Amniotic stem cell (primary cell): ENCODE data around the gene GOLGA8B.
A peak's percentile ranks its signal among the peaks of the same experiment; 100 is the strongest.
"Not testable (repeated sequence)": the region's sequence is repeated elsewhere in the genome, so short reads cannot be mapped to it uniquely, and the experiment has no call there.

Experiments used
- DNase-seq: peaks from one replicate; lab custom pipeline; 2025; lab: John Stamatoyannopoulos, UW

The GOLGA8B gene, protein sequence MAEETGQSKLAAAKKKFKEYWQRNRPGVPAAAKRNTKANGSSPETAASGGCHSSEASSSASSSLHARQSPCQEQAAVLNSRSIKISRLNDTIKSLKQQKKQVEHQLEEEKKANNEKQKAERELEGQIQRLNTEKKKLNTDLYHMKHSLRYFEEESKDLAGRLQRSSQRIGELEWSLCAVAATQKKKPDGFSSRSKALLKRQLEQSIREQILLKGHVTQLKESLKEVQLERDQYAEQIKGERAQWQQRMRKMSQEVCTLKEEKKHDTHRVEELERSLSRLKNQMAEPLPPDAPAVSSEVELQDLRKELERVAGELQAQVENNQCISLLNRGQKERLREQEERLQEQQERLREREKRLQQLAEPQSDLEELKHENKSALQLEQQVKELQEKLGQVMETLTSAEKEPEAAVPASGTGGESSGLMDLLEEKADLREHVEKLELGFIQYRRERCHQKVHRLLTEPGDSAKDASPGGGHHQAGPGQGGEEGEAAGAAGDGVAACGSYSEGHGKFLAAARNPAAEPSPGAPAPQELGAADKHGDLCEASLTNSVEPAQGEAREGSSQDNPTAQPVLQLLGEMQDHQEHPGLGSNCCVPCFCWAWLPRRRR

DNA sequence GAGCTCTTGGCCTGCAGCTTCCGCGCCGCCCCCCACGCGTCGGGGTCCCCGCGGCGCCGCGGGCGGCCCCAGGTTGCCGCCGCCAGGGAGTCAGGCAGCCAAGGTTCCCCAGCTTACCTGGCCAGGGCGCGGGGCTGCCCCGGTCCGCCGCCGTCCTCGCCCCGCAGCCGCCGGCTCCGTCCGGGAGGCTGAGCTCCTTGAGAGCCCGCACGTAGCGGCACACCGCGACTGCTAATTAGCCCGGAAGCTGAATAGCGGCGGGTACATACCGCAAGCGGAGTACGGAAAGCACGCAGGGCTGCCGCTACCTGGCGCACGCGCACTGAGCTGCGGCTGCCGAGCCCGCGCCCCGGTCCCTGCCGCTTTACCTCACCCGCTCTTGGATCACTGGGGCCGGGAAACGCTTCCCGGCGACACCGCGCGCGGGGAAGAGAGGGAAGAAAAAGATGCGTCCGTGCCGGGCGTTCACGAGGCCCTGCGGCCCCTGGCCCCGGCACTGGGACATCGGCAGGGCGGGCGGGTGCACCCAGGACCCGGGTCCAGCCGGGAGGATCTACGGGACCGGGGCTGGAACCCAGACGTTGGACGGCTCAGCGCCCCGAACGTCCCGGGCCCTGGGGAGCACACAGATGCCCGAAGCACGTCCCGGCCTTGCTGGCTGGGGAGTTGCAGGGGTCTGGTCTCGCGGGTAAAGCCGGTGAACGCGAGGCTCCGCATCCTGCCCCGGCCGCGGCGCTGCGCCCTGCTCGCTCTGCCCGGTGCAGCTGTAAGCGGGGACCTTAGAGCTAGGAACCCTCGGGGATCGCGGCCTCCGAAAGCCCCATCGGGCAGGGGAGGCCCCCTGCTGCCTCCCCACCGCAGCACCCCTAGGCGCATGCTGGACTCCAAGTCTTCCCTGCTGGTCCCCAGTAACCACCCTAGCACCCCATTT is at the start of gene GOLGA8B:
TSS of gene GOLGA8B (minus strand) at position 253 of the 931 bp plus-strand sequence. CDS start 47,739 bp downstream, outside the sequence.
- DNase-seq, result no peak

DNA sequence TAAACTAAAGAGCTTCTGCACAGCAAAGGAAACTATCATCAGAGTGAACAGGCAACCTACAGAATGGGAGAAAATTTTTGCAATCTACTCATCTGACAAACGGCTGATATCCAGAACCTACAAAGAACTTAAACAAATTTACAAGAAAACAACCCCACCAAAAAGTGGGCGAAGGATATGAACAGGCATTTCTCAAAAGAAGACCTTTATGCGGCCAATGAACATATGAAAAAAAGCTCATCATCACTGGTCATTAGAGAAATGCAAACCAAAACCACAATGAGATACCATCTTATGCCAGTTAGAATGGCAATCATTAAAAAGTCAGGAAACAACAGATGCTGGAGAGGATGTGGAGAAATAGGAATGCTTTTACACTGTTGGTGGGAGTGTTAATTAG is 49.7 kb upstream of the GOLGA8B start:
- DNase-seq, result not testable (repeated sequence)

DNA sequence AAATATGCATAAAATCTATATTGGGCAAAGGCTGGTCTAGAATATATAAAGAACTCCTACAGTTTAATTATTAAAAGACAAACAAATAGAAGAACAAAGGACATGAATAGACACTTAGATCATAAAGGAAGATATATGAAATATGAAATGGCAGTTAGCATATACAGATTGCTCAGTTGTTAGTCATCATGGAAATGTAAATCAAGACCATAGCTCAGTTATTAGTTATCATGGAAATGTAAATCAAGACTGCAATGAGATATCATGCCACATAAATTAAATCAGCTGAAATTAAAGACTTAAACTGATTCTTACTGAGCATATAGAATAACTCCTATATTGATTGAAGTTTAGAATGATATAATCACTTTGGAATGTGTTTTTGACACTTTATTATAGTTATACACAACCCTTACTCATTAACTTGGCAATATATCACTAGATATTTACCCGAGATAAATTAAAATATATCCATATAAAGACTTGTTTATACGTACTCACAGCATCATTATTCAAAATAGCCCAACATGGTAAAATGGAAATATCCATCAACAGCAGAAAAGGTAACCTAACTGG is 45.2 kb upstream of the GOLGA8B start:
- no peak for DNase-seq

DNA sequence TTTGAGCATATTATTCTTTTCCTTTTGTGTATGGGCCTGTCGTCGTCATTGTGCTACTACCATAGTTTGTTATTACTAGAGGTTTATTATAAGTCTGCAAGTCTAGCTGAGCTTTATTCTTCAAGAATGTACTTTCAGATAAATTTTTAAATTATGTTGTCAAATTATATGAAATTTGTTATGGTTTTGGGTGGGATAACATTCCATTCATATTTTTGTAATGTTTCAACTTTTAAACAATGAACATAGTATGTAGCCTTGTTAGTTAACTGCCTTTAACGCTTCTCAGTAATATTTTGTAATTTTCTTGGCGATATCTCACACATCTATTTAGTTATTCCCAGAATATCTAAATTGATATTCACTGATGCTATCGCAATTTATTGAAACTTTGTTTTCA is 41.6 kb upstream of the GOLGA8B start:
- DNase-seq, result no peak

DNA sequence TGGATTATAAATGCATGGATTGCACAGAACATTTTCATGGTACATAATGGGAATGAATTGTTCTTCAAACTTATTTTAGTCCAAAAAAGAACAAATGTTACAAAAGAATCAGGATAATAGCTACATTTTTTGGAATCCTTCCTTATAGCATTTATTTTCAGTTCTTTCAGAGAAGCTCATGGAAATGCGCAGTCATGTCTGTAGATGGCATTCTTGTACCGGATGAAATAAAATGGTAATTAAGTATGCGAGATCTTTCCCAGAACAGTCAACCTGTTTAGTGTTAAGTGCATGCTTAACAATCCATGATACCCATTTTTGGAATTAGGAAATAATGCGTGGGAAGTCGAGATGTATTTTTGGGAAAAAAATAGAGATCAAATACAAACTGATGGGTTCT is 38.2 kb upstream of the GOLGA8B start:
- DNase-seq, result peak; percentile 6

DNA sequence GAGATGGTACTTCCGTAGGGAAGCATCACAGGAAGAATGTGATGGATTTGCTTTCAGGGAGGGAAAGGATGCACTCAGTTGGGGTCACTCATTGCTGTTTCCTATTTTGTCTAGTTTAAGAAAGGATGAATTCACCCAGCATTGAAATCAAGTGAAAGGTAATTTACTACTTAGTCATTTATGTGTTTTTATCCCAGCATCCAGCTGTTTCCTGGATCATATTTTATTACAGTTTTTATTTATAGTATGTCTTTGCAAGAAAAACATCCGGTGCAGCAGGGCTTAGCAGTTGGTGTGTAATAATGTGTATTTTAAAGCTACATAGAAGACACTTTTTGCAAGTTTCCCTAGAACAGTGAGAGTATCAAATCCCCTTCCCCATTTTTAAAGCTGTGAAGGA is 37.4 kb upstream of the GOLGA8B start:
- no peak for DNase-seq

DNA sequence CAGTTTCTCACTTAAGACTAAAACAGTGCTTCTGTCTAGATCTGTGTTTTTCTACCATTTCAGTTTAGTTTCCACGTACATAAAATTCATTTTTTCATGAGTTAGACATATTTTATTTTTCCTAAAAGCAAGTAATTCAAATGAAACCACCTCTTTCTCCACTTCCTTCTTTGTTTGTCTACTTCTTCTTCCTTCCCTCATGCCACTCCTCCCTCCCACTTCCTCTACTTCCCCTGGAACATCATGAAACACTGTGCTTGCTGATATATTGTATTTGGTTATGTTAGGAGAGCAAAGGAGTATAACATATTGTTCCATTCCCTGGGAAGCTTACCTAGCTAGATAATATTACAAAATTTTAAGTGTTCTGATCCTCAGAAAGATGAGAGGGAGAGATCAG is 36.7 kb upstream of the GOLGA8B start:
- no peak for DNase-seq

DNA sequence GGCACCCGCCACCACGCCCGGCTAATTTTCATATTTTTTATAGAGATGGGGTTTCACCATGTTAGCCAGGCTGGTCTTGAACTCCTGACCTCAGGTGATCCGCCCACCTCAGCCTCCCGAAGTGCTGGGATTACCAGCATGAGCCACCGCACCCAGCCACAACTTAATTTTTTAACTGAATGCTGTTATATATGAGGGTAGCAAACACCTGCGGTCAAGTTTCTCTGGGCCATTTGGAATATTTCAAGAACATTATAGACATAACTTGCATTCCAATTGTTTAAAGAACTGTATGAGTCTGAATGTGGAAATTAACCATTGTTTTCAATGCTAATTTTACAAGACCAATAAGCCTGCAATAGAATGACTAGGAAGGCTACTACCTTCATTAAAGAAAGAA is 35.7 kb upstream of the GOLGA8B start:
- DNase-seq, result no peak

DNA sequence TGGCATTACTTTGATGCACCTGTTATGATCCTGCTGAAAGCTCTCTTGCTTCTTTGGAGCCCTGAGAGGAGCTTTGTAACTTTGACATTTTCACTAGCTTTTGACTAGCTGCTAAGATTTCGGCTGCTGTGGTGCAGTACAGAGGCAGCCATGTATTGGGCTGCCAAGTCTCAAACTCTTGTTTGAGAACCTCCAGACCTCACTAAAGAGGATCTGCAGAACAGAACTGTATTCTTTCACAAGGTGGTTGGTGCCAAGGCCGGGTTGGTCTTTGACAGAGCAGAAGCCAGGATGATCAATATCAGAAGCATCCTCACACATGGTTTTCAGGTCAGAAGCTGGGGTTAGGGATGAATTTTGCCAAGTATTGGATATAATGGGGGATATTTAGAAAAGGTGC is 34.6 kb upstream of the GOLGA8B start:
- DNase-seq, result no peak

DNA sequence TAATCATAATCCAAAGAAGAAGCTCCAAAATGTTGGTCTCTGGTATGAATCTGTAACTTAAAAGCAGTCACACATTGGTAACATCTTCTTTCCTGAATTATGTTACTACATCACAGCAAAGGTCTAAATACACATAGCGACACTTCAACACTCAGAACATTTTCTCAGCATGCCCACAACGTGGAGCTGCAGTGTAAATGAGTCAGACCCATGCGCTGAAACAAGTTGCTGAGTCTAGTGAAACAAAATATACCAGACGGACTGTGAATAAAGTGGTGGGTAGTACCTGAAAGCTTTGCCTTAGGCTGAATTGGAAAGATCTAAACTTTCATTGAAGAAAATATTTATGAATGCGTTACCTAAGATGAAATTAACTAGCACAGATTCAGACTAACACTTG is 33.2 kb upstream of the GOLGA8B start:
- DNase-seq, result no peak

DNA sequence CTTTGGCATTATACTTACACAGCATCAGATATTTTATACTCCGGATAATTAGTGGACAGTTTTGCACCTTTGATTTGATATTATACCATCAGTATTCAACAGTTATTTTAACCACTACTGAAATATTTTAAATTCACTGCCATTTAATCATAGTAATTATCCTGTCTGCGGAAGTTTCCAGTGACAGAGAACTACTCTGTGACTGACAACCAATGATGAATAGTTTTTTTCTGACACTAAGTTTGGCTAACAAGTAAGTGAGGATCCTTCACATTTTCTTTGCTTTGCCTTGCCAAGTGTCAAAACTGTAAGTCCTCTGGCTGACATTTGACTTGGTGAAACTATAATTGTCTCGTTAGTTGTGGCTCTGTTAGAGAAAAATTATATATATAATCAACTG is 30.5 kb upstream of the GOLGA8B start:
- no peak for DNase-seq

DNA sequence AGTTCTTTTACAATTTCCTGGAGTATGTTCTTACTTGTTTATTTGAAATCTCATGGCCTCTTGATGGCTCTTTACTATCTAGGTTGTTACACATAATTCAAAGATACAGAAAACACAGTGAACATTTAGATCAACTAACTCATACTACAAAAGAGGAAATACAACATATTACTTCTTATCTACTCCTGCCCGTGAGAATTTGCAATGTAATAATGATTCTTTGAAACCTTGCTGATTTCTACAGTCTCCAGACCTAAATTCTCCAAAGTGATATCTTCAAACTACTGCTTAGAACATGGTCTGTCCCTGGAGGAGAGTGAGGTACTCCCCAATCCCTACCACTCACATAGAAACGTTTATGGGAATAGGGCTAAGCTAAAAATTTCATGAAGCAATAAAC is 29.9 kb upstream of the GOLGA8B start:
- no peak for DNase-seq

DNA sequence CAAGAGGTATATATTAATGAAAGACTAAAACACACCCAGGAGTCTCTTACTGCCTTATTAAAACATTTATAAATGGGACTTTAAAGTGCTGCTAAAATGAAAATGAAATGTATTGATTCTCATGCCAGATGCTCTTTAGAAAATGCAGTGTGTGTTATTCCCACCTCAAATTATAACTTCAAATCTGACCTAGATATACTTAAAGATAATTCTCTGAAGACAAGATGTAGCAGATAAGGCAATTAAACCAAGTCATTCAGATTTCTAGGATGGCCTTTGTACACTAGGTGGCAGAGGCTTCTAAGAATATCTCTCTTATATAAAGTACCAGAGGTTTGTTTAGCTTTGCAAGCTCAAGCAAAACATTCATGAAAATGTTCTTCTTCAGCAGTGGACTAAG is 26.9 kb upstream of the GOLGA8B start:
- DNase-seq, result no peak

DNA sequence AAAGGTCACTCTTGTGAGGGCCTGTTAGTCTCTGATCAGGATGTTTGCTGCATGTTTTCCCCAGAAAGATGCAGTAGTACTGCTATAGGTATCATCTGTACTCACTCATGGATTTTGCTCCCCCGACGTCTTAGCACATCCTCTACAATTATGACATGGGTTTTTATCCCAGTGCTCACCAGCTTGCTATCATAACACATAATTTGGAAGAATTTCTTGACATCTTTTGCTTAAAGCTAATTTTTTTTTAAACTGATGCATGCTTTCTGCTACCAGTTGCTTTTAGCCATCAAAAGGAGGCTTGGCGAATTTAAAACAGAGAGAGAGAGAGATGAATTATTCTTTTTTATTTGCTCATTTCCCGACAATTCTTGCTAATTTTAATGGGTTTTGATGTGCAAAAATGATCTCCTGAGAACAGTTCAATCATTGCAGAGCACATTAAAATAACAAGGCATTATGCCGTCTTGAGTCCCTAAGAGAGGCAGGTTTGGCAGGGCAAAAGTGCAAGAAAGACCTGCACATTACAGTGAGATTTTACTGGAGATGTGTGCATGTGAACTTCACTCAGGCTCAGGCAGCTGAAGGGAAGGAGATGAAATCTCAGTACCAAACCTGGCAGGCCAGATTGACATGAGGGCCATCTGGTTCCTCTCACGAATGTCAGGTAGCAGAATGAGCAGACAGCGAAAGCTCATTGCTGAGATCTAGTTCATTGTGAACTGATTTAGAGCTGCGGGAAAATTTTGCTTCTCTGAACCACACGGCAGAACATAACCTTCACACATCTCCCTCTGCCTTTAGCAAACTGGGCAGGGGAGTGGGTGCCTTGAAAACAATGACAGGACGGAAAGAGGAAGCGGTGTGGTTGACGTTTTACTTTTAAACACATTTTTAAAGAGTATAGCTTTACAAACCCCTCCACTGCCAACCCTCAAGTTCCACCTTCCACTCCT is 25.9 kb upstream of the GOLGA8B start:
- DNase-seq, result no peak

DNA sequence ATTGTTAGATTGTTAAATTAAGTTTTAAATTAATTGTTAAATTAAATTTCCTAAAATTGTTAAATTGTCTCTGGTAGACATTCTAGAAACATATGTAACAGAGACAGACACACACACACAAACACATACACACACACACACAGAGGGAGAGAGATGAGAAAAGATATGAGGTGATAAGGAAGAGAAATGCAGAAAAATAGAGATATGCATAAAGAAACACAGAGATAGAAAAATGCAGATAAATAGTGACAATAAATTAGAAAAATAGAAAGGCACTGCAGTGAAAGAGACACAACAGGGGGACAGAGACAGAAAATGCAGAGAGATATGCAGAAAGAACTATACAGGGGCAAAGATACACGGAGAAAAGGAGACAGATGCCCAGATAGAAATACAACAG is 25.1 kb upstream of the GOLGA8B start:
- DNase-seq, result no peak

DNA sequence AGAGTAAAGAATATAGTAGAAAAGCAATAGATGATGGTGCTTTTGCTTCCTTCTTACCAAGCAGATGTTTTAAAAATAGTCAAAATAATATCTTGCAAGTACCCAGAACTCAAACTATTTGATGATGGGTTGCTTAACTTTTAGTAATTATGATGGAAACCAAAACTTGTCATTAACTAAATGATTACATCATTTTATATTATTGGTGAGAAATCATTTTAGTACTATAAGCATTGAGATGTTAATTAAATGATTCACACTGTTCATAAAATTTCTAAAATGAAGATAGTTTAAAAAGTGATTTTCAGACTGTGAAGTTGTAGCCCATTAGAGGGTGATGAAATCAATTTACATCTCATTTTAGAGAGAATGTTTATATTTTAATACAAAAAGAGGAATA is 24.4 kb upstream of the GOLGA8B start:
- DNase-seq, result no peak

DNA sequence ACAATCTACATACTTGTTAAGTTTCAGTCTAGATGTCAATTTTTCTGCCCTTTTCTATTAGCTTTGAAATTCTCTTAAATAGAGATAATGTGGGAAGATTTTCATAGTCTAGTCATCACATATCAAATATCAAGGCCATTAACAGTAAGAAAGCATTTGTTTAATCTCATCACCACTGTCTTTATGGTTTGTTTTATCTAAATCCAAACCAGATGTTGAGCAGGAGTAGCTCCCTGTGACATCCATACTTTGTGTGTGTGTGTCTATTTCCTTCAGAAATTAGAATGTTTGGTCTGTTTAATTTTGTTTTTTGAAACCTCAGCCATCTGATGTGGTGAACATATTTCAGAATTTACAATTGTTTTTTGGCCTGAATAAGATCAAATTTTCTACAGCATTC is 23.1 kb upstream of the GOLGA8B start:
- DNase-seq, result no peak

DNA sequence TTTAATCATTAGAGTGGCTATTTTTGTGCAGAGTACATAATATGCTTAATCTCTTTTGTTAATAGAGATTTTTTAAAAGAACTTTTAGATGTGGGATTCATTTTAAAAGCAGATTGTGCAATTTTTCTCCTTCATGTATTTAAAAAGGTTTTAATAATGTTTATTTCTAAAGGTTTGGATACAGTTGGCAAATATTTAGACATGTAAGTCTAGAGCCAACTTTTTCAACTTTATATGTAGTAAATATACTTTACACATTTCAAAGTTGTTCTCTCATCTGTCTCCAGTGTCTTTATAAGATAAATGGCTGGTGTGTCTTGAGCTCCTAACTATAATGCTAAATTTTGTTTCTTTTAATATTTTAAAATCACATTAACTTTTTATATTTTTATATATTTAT is 22.7 kb upstream of the GOLGA8B start:
- no peak for DNase-seq

DNA sequence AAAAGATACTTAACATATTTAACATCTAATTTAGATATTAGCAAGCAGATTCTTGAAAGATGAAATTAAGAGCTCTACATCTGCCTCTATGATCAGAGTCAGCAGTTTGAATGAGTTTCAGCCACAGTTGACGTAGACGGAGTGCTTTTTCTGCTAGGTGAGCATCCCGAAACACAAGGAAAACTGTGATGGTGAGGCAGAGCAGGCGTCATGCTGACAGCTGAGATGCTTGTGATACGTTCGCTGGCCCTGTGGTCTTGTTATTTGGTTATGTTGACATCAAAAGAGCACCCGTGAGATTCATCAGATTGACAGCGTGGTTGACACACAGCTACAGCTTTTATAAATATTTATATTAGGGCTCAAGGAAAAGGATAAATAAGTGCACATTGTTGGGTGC is 19.6 kb upstream of the GOLGA8B start:
- DNase-seq, result no peak

DNA sequence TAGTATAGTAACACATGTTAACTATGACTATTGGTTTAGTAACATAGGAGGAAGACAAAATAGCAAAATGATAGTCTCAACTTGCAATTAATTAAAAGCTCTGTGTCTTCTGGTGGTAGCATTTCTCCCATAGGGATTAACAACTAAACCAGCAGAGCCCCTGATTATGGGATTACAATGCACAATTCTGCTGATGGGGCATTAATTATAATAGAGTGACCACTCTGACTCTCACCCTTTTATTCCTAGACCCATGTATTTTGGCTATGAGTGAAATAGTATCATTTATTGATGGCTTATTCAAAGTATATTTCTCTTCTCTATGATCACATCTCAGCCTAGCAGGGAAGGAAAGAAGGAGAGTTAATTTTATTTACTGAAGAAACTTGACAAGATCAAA is 17.5 kb upstream of the GOLGA8B start:
- DNase-seq, result no peak
